ENCODE results near the gene GNA14. TPM values are rescaled to one million over a fixed set of nuclear protein-coding genes. Genes with fewer than 3 reads are reported as not detected.

GNA14 gene
- total and polyA plus RNA-seq, 2 experiments from 2014 or later: 0.21 to 0.36 TPM

DNA sequence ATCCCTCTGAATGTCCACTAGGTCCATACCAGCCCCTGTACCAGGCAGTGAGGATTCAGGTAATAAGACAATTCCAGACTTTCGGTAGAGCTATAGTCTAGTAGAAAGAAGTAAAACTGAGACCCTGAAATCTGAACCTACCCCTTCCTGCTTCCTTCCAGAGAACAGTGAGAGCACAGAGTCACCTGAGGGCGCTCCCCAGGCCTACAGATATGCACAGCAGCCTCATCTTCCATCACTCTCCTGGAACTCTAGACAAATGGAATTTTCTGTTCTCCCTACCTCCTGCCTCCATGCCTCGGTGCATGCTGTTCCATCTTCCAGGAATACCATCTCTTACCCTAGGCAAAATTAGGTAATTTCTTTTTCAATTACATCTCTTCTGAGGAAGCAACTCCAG, 3.1 kb upstream of the GNA14 start:
- no peak for DNase-seq (ENCODE audit: low read depth in 1 of 2, low spot score in 1 of 2)
- H3K9me3 ChIP-seq (ENCODE audit: low read depth): no peaks in the 10 kb centered on the region
- no peak overlapping the region for H3K4me3 ChIP-seq
- no peaks in the 10 kb centered on the region for H3K36me3 ChIP-seq
- H3K4me1 ChIP-seq (ENCODE audit: low read depth): no peaks in the 10 kb centered on the region
- no peak for TF ChIP-seq CTCF (IDR thresholded peaks at IDR 0.05; ENCODE audit: low read depth, low read length)
- H3K27ac ChIP-seq: no peak overlapping the region
- peaks cover 41% of the 10 kb centered on the region for H3K27me3 ChIP-seq

GRCh38 chr9:77649109-77649812, 1.1 kb upstream of the GNA14 start:
- H3K9me3 ChIP-seq (ENCODE audit: low read depth): no peaks in the 10 kb centered on the region
- peak; percentile 54 for TF ChIP-seq CTCF (IDR thresholded peaks at IDR 0.05; ENCODE audit: low read depth, low read length)
- no peaks in the 10 kb centered on the region for H3K36me3 ChIP-seq
- no peak overlapping the region for H3K27ac ChIP-seq
- H3K4me3 ChIP-seq: no peak overlapping the region
- DNase-seq (ENCODE audit: low read depth in 1 of 2, low spot score in 1 of 2): peak in 1 of 2 donors; percentile 64
- H3K27me3 ChIP-seq: peaks cover 60% of the 10 kb centered on the region
- no peaks in the 10 kb centered on the region for H3K4me1 ChIP-seq (ENCODE audit: low read depth)

GRCh38 chr9:77647267-77648233, 572 bp downstream of the GNA14 start:
- no peak for TF ChIP-seq CTCF (IDR thresholded peaks at IDR 0.05; ENCODE audit: low read depth, low read length)
- H3K27me3 ChIP-seq: peaks cover 60% of the 10 kb centered on the region
- H3K36me3 ChIP-seq: no peaks in the 10 kb centered on the region
- no peaks in the 10 kb centered on the region for H3K4me1 ChIP-seq (ENCODE audit: low read depth)
- no peaks in the 10 kb centered on the region for H3K9me3 ChIP-seq (ENCODE audit: low read depth)
- peak; percentile 23 to 44 for DNase-seq (ENCODE audit: low read depth in 1 of 2, low spot score in 1 of 2)
- H3K4me3 ChIP-seq: peak overlapping the region; percentile 19
- no peak overlapping the region for H3K27ac ChIP-seq

GRCh38 chr9:77643871-77644270, 4.3 kb downstream of the GNA14 start:
- no peaks in the 10 kb centered on the region for H3K4me1 ChIP-seq (ENCODE audit: low read depth)
- no peak overlapping the region for H3K4me3 ChIP-seq
- H3K36me3 ChIP-seq: no peaks in the 10 kb centered on the region
- H3K9me3 ChIP-seq (ENCODE audit: low read depth): no peaks in the 10 kb centered on the region
- no peak for TF ChIP-seq CTCF (IDR thresholded peaks at IDR 0.05; ENCODE audit: low read depth, low read length)
- no peak overlapping the region for H3K27ac ChIP-seq
- no peak for DNase-seq (ENCODE audit: low read depth in 1 of 2, low spot score in 1 of 2)
- peaks cover 46% of the 10 kb centered on the region for H3K27me3 ChIP-seq

DNA sequence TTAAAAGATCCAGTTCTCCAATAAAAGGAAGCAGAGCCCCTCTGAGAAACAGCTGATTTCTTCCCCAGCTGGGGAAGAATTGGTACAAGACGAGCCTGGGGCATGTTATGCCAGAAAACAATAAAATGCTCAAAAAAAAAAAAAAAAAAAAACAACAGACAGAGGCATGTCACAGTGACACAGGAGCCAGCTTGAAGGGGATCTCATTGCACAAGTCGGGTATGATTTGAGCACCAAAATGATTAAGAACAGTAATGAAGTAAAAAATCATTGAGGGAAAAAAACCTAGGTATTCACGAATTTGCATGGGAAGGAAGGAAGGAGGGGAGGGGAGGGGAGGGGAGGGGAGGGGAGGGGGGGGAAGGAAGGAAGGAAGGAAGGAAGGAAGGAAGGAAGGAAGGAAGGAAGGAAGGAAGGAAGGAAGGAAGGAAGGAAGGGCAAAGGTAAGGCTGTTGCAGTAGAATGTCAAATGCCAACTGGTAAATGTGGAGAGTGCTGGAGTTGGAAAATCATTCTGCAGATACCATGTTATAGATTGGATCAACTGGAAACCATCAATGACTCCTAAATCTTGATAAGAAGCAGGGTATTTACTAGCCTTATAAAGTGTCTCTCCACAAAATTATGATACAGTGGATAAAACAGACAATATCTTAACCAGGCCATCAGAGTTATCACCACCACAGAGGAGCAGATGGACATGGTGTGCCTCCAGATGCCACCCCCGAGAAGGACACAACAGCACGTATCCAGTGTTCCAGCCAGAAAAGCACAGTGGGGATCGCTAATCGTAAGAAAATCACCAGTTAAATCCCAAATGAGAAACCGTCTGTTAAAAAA, 7.2 kb downstream of the GNA14 start:
- DNase-seq (ENCODE audit: low read depth in 1 of 2, low spot score in 1 of 2): no peak
- Histone ChIP-seq H3K27me3 (peaks cover 16% of the 10 kb centered on the region), H3K27ac (no peak overlapping the region), H3K9me3 (ENCODE audit: low read depth) (no peaks in the 10 kb centered on the region), H3K4me3 (no peak overlapping the region), H3K36me3 (no peaks in the 10 kb centered on the region), H3K4me1 (ENCODE audit: low read depth) (no peaks in the 10 kb centered on the region)
- no peak for TF ChIP-seq CTCF (IDR thresholded peaks at IDR 0.05; ENCODE audit: low read depth, low read length)
